Measurements from ENCODE around the gene KLK12.

KLK12 gene

DNA sequence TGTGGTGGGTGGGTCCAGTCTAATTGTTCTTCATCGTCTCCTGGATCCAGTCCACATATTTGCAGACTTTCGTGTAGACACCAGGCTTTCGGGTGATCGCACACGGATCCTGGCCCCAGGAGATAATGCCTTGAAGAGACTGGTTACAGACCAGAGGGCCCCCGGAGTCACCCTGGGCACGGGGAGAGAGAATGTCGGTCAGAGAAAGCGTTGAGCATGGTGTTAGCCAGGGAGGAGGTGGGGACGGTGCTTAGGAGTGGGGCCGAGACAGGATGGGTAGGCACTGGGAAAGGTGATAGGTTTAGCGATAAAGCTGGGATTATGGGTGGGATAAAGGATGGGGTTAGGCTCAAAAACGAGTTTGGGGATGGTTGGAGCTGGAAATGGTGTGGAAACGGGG lies 12.3 kb downstream of the KLK12 start:
- TF ChIP-seq, protein P1, sequence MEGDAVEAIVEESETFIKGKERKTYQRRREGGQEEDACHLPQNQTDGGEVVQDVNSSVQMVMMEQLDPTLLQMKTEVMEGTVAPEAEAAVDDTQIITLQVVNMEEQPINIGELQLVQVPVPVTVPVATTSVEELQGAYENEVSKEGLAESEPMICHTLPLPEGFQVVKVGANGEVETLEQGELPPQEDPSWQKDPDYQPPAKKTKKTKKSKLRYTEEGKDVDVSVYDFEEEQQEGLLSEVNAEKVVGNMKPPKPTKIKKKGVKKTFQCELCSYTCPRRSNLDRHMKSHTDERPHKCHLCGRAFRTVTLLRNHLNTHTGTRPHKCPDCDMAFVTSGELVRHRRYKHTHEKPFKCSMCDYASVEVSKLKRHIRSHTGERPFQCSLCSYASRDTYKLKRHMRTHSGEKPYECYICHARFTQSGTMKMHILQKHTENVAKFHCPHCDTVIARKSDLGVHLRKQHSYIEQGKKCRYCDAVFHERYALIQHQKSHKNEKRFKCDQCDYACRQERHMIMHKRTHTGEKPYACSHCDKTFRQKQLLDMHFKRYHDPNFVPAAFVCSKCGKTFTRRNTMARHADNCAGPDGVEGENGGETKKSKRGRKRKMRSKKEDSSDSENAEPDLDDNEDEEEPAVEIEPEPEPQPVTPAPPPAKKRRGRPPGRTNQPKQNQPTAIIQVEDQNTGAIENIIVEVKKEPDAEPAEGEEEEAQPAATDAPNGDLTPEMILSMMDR (IDR thresholded peaks at IDR 0.05; ENCODE audit: low read depth, low read length, missing control alignments): no peak

DNA sequence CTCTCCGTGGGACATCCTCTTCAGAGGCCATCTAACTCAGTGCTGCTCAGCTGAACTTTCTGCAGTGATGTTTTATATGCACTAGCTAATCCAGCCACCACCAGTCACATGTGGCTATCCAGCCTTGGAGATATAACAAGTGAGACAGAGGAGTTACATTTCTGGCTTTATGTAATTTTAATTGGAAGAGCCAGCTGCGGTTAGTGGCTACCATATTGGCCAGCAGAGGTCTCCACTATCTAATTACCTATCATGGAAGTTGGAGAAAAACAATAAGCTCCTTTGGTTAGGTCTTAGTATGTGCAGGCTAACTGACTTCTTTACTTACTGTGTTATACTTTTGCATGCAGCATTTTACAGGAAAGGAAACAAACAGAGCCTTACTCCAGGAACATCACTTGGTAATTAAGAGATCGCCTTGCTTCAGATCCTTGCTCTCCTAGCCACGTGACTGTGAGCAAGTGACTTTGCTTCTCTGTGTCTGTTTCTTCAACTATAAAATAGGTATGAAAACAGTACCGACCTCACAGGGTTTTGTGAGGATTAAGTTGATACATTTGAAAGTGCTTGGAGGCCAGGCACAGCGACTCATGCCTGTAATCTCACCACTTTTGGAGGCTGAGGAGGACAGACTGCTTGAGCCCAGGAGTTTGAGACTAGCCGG lies 13.7 kb downstream of the KLK12 start:
- TF ChIP-seq, protein P1 (IDR thresholded peaks at IDR 0.05; ENCODE audit: low read depth, low read length, missing control alignments): peak; percentile 63
- in situ Hi-C loops (cut with HindIII; ENCODE audit: low sequenced_read_pairs): no loop called here
- peak; percentile 12 for DNase-seq (ENCODE audit: low read depth)
- no peak overlapping the region for H3K4me3 ChIP-seq (ENCODE audit: low read depth, low read length)

More for the DNA sequence above, 12.3 kb downstream of the KLK12 start:
- H3K4me3 ChIP-seq (ENCODE audit: low read depth, low read length): no peak overlapping the region
- in situ Hi-C loops (cut with HindIII; ENCODE audit: low sequenced_read_pairs): no loop called here
- no peak for DNase-seq (ENCODE audit: low read depth)

DNA sequence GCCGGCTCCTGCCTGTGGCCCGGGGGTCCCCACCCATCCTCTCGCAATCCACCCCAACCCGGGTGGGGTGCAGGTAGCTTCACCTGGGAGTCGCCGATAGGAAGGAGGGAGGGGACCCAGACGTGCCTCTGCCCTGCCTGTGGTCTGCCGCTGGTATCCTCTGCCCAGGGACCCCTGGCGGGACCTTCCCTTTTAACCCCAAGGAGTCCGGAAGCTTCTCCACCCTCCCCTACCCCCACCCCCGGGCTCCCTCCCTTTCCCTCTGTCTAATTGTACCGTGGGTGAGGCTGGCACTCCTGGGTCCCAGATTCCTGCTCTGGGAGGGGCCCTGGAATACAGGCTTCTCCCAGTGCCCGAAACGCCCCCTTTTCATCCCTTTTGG lies 15.3 kb downstream of the KLK12 start, which contains the start of gene KLK10:
TSS of gene KLK10 (minus strand) at position 166 of the 382 bp plus-strand sequence. CDS start 579 bp downstream, outside the sequence.
- in situ Hi-C loops (cut with HindIII; ENCODE audit: low sequenced_read_pairs): no loop called here
- no peak within 1 kb of the TSS for H3K4me3 ChIP-seq (ENCODE audit: low read depth, low read length)
- TF ChIP-seq, protein P1 (IDR thresholded peaks at IDR 0.05; ENCODE audit: low read depth, low read length, missing control alignments): no peak
- no peak for DNase-seq (ENCODE audit: low read depth)

DNA sequence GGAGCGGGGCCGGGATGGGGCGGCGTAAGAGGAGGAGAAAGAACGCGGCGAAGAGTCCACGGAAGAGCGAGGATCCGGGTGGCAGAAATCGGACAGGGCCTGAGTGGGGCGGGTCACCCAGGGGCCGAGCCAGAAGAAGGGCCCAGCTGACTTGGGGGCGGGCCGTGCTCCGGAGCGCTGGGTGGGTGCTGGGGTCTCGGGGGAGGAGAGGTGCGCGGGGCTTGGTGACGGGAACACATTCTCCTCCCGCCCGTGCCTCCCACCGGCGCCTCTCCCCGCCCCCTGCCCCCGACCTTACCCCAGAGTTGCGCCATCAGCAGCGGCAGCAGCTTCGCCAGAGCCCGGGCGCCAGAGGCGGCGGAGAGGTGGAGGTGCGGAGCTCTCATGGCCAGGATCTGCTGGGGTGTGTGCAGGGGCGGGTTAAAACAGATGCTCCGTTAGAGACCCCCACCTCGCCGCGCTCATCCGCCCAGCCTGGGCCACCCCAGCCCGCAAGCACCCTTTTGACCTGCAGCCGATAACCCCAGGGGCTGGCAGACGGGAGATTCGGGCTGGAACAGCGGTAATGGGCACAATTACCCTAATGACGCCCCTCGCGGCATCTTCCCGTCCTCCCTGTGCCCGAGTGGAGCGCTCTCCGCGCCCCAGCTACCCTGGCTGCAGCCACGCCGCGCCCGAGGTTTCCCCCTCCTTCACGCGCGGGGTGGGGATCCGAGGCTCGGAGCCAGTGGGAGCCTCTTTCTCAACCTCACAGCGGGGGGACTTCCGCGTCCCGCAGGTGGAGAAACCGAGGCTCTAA lies 15.9 kb downstream of the KLK12 start:
- TF ChIP-seq, protein P1 (IDR thresholded peaks at IDR 0.05; ENCODE audit: low read depth, low read length, missing control alignments): no peak
- in situ Hi-C loops (cut with HindIII; ENCODE audit: low sequenced_read_pairs): no loop called here
- no peak overlapping the region for H3K4me3 ChIP-seq (ENCODE audit: low read depth, low read length)
- DNase-seq (ENCODE audit: low read depth): no peak

DNA sequence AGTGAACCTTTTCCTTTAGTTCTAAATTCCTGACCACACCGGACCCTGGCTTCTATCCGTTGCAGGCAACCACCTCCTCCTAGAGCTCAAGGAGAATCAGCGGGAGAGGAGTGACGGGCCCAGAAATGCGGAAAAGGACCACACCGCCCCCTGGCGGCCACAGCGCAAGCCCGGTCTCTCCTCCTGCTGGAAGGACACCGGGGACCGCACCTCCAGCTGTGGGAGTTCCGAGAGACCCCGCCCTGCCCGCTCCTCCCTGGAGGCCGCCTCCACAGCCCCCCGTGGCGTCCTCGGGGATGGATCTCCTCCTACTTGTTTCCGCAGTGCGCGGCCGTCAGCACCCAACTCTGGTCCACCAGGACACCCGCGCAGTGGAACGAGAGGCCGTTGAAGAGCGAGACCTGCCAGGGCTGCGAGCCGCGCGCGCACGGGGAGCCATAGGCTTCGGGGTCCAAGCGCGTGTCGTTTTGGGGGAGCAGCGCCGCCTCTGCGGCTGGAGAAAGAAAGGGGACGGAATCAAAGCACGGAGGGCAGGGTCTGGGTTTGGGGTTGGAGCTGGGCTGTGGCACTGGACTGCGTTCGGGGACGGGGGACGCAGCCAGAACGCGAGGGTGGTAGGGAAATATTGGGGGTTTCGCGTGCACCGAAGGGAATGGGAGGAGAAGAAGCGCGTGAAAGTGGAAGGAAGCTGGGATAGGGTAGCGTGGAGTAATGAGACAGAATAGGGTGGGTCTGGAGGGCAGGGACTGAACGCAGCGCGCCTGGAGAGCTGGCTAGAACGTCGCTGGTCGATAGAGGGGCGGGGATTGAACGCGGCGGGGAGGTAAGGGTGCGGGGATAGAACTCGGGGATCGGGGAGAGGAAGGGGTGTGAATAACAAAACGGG lies 17.8 kb downstream of the KLK12 start:
- TF ChIP-seq, protein P1 (IDR thresholded peaks at IDR 0.05; ENCODE audit: low read depth, low read length, missing control alignments): peak; percentile 44
- H3K4me3 ChIP-seq (ENCODE audit: low read depth, low read length): no peak overlapping the region
- DNase-seq (ENCODE audit: low read depth): no peak
- in situ Hi-C loops (cut with HindIII; ENCODE audit: low sequenced_read_pairs): no loop called here

DNA sequence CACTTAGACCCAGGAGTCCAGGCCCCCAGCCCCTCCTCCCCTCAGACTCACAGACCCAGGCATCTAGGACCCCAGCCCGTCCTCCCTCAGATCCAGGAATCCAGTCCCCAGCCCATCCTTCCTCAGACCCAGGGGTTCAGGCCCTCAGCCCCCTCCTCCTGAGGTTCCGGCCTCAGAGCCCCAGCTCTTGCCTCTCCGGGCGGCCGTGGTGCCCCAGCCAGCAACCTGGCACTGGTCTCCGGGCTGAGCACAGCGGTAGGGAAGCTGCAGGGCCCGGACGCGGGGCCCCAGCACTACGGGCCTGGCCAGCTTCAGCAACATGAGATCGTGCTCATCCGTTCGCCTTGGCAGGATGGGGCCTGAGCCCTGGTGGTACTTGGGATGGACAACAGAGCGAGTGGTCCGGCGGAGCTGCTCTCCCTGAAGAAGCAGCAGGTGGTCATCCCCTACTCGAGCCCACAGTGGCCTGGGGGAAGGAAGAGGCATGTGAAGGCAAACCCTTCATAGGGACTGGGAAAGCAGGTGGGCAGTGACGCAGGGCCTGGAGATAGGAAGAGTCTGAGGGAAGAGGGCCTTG lies 19.0 kb downstream of the KLK12 start:
- DNase-seq (ENCODE audit: low read depth): no peak
- in situ Hi-C loops (cut with HindIII; ENCODE audit: low sequenced_read_pairs): no loop called here
- no peak overlapping the region for H3K4me3 ChIP-seq (ENCODE audit: low read depth, low read length)
- TF ChIP-seq, protein P1 (IDR thresholded peaks at IDR 0.05; ENCODE audit: low read depth, low read length, missing control alignments): no peak

Data from astrocyte of the cerebellum (primary cell).